DND-41 (cell line): ENCODE results near the gene MAFB.

Experiments
- EZH2 ChIP-seq: IDR thresholded peaks from 3 replicates; pipeline ENCODE4 v1.6.1; 2012; ENCODE audit warnings: borderline replicate concordance, low read depth, mild to moderate bottlenecking, moderate library complexity, low read length, inconsistent platforms; ENCODE audit not compliant: severe bottlenecking
- TF ChIP-seq, protein P1 (sequence below): IDR thresholded peaks from 2 replicates; pipeline ENCODE4 v1.5.1; 2012; ENCODE audit warnings: borderline replicate concordance, low read length, moderate library complexity, mild to moderate bottlenecking; ENCODE audit not compliant: poor library complexity, severe bottlenecking; ENCODE audit errors: extremely low read depth

DNA sequence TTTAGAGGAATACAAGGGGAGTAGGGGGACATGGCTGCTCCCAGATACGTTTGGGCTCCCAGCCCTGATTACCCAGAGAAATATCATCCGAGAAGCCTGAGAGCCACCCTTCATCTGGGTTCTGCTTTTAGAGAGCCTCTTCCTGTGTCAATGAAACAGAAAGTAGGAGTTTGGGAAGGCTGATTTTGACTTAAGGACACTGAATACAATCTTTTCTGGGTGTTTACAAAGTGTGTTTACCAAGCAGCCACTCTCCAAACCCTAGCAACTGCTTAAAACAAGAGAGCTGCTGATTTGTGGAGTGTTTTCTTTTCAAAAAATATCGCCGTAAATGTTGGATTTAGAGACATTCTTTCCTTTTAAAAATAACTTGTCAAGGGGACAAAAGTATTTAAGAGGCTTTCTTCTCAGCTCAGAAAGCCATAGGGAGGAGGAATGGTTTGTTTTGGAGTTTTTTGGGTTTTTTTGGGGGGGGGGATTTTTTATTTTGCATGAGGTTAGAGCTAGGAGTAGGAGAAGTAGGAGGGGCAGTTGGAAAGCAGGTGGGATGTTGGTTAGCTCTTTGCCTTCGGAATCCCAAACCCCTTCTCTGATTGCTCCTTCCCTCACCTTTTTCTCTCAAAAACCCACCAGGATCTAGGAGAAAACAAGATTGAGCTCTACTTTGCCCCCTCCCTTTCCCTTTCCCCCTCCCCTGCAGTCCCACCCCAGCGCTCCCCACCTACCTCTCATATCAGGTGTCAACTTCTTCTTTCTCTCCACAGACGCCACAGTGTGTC lies 12.4 kb downstream of the MAFB start:
- no peak for TF ChIP-seq EZH2
- TF ChIP-seq, protein P1, sequence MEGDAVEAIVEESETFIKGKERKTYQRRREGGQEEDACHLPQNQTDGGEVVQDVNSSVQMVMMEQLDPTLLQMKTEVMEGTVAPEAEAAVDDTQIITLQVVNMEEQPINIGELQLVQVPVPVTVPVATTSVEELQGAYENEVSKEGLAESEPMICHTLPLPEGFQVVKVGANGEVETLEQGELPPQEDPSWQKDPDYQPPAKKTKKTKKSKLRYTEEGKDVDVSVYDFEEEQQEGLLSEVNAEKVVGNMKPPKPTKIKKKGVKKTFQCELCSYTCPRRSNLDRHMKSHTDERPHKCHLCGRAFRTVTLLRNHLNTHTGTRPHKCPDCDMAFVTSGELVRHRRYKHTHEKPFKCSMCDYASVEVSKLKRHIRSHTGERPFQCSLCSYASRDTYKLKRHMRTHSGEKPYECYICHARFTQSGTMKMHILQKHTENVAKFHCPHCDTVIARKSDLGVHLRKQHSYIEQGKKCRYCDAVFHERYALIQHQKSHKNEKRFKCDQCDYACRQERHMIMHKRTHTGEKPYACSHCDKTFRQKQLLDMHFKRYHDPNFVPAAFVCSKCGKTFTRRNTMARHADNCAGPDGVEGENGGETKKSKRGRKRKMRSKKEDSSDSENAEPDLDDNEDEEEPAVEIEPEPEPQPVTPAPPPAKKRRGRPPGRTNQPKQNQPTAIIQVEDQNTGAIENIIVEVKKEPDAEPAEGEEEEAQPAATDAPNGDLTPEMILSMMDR, result no peak
